ENCODE results near the gene ZNF143. TPM values are rescaled to one million over a fixed set of nuclear protein-coding genes. Genes with fewer than 3 reads are reported as not detected.
"Not testable (repeated sequence)": the region's sequence is repeated elsewhere in the genome, so short reads cannot be mapped to it uniquely, and the experiment has no call there.

ZNF143 gene
- total and polyA plus RNA-seq, 2 of the 13 experiments (the other 11 are each of a cell fraction or from before 2014, with no cell fraction given), result 22.4 to 35.6 TPM

DNA sequence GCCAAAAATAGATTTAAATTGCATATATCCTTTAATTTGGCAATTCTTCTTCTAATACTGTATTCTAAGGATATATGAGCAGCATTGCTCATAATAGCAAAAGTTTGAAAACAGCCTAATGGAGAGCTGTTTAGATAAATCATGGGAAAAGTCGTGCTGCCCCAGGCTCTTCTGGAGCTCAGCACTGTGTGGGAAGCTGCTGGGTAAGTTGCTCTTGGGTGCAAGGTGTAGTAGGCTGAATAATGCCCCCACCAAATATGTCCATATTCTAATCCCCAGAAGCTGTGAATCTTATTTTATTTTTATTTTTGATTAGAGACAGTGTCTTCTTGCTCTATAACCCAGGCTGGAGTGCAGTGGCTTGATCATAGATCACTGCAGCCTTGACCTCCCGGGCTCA lies 77.7 kb downstream of the ZNF143 start (continued):
- no peak for TF ChIP-seq ZNF562 (CRISPR knock-in tag; IDR thresholded peaks at IDR 0.05; ENCODE audit: borderline replicate concordance)
- TF ChIP-seq, protein P1, sequence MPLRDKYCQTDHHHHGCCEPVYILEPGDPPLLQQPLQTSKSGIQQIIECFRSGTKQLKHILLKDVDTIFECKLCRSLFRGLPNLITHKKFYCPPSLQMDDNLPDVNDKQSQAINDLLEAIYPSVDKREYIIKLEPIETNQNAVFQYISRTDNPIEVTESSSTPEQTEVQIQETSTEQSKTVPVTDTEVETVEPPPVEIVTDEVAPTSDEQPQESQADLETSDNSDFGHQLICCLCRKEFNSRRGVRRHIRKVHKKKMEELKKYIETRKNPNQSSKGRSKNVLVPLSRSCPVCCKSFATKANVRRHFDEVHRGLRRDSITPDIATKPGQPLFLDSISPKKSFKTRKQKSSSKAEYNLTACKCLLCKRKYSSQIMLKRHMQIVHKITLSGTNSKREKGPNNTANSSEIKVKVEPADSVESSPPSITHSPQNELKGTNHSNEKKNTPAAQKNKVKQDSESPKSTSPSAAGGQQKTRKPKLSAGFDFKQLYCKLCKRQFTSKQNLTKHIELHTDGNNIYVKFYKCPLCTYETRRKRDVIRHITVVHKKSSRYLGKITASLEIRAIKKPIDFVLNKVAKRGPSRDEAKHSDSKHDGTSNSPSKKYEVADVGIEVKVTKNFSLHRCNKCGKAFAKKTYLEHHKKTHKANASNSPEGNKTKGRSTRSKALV (CRISPR knock-in tag; IDR thresholded peaks at IDR 0.05), result no peak
- no peak for TF ChIP-seq AHR (CRISPR knock-in tag; IDR thresholded peaks at IDR 0.05)
- TF ChIP-seq, protein P2, sequence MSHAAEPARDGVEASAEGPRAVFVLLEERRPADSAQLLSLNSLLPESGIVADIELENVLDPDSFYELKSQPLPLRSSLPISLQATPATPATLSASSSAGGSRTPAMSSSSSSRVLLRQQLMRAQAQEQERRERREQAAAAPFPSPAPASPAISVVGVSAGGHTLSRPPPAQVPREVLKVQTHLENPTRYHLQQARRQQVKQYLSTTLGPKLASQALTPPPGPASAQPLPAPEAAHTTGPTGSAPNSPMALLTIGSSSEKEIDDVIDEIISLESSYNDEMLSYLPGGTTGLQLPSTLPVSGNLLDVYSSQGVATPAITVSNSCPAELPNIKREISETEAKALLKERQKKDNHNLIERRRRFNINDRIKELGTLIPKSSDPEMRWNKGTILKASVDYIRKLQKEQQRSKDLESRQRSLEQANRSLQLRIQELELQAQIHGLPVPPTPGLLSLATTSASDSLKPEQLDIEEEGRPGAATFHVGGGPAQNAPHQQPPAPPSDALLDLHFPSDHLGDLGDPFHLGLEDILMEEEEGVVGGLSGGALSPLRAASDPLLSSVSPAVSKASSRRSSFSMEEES (CRISPR knock-in tag; IDR thresholded peaks at IDR 0.05), result no peak

DNA sequence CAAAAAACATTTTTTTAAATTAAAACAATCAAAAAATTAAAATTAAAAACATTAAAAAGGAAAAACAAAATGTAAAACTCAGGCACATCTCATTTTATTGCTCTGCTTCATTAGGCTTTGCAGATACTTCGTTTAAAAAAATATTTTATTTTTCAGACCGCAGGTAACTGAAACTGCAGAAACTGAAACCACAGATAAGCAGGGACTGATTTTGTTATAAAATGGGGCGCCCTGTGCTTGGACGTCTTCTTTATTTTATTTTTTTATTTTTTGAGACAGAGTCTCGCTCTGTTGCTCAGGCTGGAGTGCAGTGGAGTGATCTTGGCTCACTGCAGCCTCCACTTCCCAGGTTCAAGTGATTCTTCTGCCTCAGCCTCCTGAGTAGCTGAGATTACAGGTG lies 88.4 kb downstream of the ZNF143 start:
- H3K9ac ChIP-seq (ENCODE audit: insufficient read depth, low read depth, low read length); H3K36me3 ChIP-seq (replicated peaks in 1 of 2; ENCODE audit: control insufficient read depth in 1 of 2, insufficient read depth in 2 of 2, low read length in 2 of 2); H3K9me3 ChIP-seq (ENCODE audit: low read length); H3K79me2 ChIP-seq (ENCODE audit: insufficient read depth, low read length); ATAC-seq; CTCF ChIA-PET (ENCODE audit: low intra/inter-chr PET ratio, low total read pairs); BruUV-seq (replicated peaks); in situ Hi-C loops (cut with HindIII; ENCODE audit: extremely low pct_ligation_motif_present, low pct_unique_long_range_greater_than_20kb); DNase-seq (ENCODE audit: low spot score); H4K20me1 ChIP-seq (ENCODE audit: insufficient read depth, low read length); H2AFZ ChIP-seq (ENCODE audit: low read length); FAIRE-seq; H3K27me3 ChIP-seq (ENCODE audit: control insufficient read depth in 1 of 2, insufficient read depth in 2 of 2, low read length in 2 of 2); intact Hi-C loops (cut with micrococcal nuclease; ENCODE audit: unreplicated experiment); H3K4me2 ChIP-seq (ENCODE audit: low read depth, low read length); H3K4me3 ChIP-seq (replicated peaks in 1 of 3; ENCODE audit: insufficient read depth in 1 of 3, low read depth in 2 of 3, low read length in 3 of 3); H3K27ac ChIP-seq (ENCODE audit: extremely low read length, insufficient read depth, low read length): not testable (repeated sequence)
- POLR2A ChIA-PET, result interaction anchor here (3.7 kb wide), 1 partner anchor 24 kb away, joined by 14 read pairs; the partner anchor contains the start of gene WEE1
- H3K4me1 ChIP-seq (ENCODE audit: insufficient read depth, low read length), result peaks cover 13% of the 10 kb centered on the region
- WGBS (ENCODE audit: low lambda C conversion rate), result 80% methylated on average over 5 of the region's 5 CpGs
